PC-9 (cell line): ENCODE results near the gene TRIM71.

Experiments used
- CTCF ChIP-seq: fragments of 200-600 bp; sonication (generic); conservative IDR thresholded peaks from 2 replicates; pipeline ENCODE4 v1.6.1; 2017; ENCODE audit warnings: mixed run types, antibody characterized with exemption, mild to moderate bottlenecking, moderate library complexity
- EZH2 ChIP-seq: fragments of 200-600 bp; sonication (generic); IDR thresholded peaks from 2 replicates; pipeline ENCODE4 v1.8.0; 2017; ENCODE audit warnings: antibody characterized with exemption, low read depth

- no peak for TF ChIP-seq CTCF
- no peak for TF ChIP-seq EZH2
Measured at GRCh38 chr3:32860499-32860898, 42.7 kb downstream of the TRIM71 start.
